KMS-11 (cell line): ENCODE data around the gene EFHC2.

Source experiments
- H2AFZ ChIP-seq: fragments of 200-600 bp; sonication (generic); 2 replicates; pipeline ENCODE4 v1.6.1; 2016; ENCODE audit warnings: antibody characterized with exemption, mixed run types, low read depth
- H3K27ac ChIP-seq: fragments of 200-600 bp; sonication (generic); 2 replicates; pipeline ENCODE4 v1.6.1; 2016; ENCODE audit warnings: mild to moderate bottlenecking, mixed run types
- H3K27me3 ChIP-seq: fragments of 200-600 bp; sonication (generic); 2 replicates; pipeline ENCODE4 v1.6.1; 2017; ENCODE audit warnings: mild to moderate bottlenecking, low read depth, mixed run types, moderate library complexity; ENCODE audit not compliant: insufficient read depth
- H3K36me3 ChIP-seq: fragments of 200-600 bp; sonication (generic); 2 replicates; pipeline ENCODE4 v1.6.1; 2017; ENCODE audit warnings: mild to moderate bottlenecking, mixed run types; ENCODE audit not compliant: insufficient read depth
- H3K4me1 ChIP-seq: fragments of 200-600 bp; sonication (generic); 2 replicates; pipeline ENCODE4 v1.6.1; 2016; ENCODE audit warnings: mild to moderate bottlenecking, low read depth, mixed run types; ENCODE audit not compliant: poor library complexity, severe bottlenecking
- H3K4me2 ChIP-seq: fragments of 200-600 bp; sonication (generic); 2 replicates; pipeline ENCODE4 v1.7.0; 2016; ENCODE audit warnings: mild to moderate bottlenecking, mixed run types
- H3K4me3 ChIP-seq: fragments of 200-600 bp; sonication (generic); IDR thresholded peaks from 2 replicates; pipeline ENCODE4 v1.6.1; 2017; ENCODE audit warnings: low read depth, low read length, mixed read lengths; ENCODE audit not compliant: insufficient read depth
- H3K79me2 ChIP-seq: fragments of 200-600 bp; sonication (generic); 2 replicates; pipeline ENCODE4 v1.6.1; 2016; ENCODE audit warnings: low read depth, mixed run types; ENCODE audit not compliant: insufficient read depth
- H3K9ac ChIP-seq: fragments of 200-600 bp; sonication (generic); 2 replicates; pipeline ENCODE4 v1.6.1; 2016; ENCODE audit warnings: mild to moderate bottlenecking, mixed run types
- H4K20me1 ChIP-seq: fragments of 200-600 bp; sonication (generic); 2 replicates; pipeline ENCODE4 v1.6.1; 2016; ENCODE audit warnings: mild to moderate bottlenecking, mixed run types; ENCODE audit not compliant: insufficient read depth
- CTCF ChIP-seq: fragments of 200-600 bp; sonication (generic); conservative IDR thresholded peaks from 2 replicates; pipeline ENCODE4 v1.6.1; 2017; ENCODE audit warnings: low read depth, mild to moderate bottlenecking, antibody characterized with exemption, low read length, moderate library complexity, mixed read lengths

The EFHC2 gene

DNA sequence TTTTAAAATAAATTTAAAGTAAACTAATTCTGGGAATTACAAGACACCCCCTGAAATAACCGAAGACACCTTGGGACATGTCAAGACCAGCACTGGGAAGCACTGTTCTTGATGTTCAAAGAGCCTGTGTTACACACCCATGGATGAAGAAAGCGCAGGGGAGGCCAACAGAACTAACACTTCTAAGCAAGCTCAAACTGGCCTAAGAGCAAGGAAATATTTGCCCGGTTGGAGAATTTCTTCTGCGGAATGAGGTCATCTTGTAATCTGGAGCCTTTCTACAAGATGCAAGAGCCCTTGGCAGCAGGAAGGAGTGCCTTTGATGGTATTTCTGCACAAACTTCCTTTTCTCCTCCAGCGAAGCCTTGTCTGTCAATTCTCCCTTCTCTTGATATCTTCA, 9.3 kb upstream of the EFHC2 start:
- Histone ChIP-seq H3K4me1 (no peaks in the 10 kb centered on the region), H3K4me3 (no peak overlapping the region), H3K79me2 (no peaks in the 10 kb centered on the region), H3K36me3 (no peaks in the 10 kb centered on the region), H3K4me2 (no peak overlapping the region), H2AFZ (no peak overlapping the region), H3K9ac (no peak overlapping the region), H3K27me3 (no peaks in the 10 kb centered on the region), H3K27ac (no peak overlapping the region), H4K20me1 (no peaks in the 10 kb centered on the region)
- no peak for TF ChIP-seq CTCF

- H2AFZ ChIP-seq: no peak overlapping the region
- no peaks in the 10 kb centered on the region for H3K79me2 ChIP-seq
- H3K4me1 ChIP-seq: peaks cover 7% of the 10 kb centered on the region
- no peak overlapping the region for H3K27ac ChIP-seq
- no peaks in the 10 kb centered on the region for H4K20me1 ChIP-seq
- H3K27me3 ChIP-seq: no peaks in the 10 kb centered on the region
- no peak overlapping the region for H3K4me3 ChIP-seq
- no peak overlapping the region for H3K9ac ChIP-seq
- H3K36me3 ChIP-seq: no peaks in the 10 kb centered on the region
- TF ChIP-seq CTCF: no peak
- H3K4me2 ChIP-seq: no peak overlapping the region
Observed at GRCh38 chrX:44349561-44349960, 6.1 kb upstream of the EFHC2 start.

GRCh38 chrX:44344687-44345086, 1.2 kb upstream of the EFHC2 start:
- H3K4me3 ChIP-seq: no peak overlapping the region
- no peaks in the 10 kb centered on the region for H3K79me2 ChIP-seq
- no peaks in the 10 kb centered on the region for H4K20me1 ChIP-seq
- no peaks in the 10 kb centered on the region for H3K36me3 ChIP-seq
- peak overlapping the region; percentile 74 for H3K27ac ChIP-seq
- H3K4me1 ChIP-seq: peaks cover 13% of the 10 kb centered on the region
- peak overlapping the region; percentile 88 for H3K4me2 ChIP-seq
- peak overlapping the region; percentile 93 for H2AFZ ChIP-seq
- H3K27me3 ChIP-seq: no peaks in the 10 kb centered on the region
- H3K9ac ChIP-seq: peak overlapping the region; percentile 82; the same call in 1 of the 2 replicates
- no peak for TF ChIP-seq CTCF

GRCh38 chrX:44344194-44344593, 722 bp upstream of the EFHC2 start:
- Histone ChIP-seq H3K4me1 (peaks cover 13% of the 10 kb centered on the region), H3K4me3 (no peak overlapping the region), H3K4me2 (peak overlapping the region; percentile 88), H2AFZ (peak overlapping the region; percentile 93), H4K20me1 (no peaks in the 10 kb centered on the region), H3K79me2 (no peaks in the 10 kb centered on the region), H3K27me3 (no peaks in the 10 kb centered on the region), H3K36me3 (no peaks in the 10 kb centered on the region), H3K27ac (peak overlapping the region; percentile 74), H3K9ac (peak overlapping the region; percentile 82; the same call in 1 of the 2 replicates)
- TF ChIP-seq CTCF: no peak
